GM12872 (cell line): Measurements from ENCODE around the gene EDA.

Experiments
- CTCF ChIP-seq: IDR thresholded peaks from 3 replicates; pipeline ENCODE4 v1.5.1; 2011; ENCODE audit warnings: low read depth, mild to moderate bottlenecking, low read length, moderate library complexity; ENCODE audit not compliant: insufficient read depth

The EDA gene

GRCh38 chrX:69932323-69932722, 316.4 kb downstream of the EDA start:
- no peak for TF ChIP-seq CTCF

- no peak for TF ChIP-seq CTCF
Measured at GRCh38 chrX:69948276-69948797, 332.4 kb downstream of the EDA start.

- no peak for TF ChIP-seq CTCF
Measured at GRCh38 chrX:69951753-69952152, 335.8 kb downstream of the EDA start.

- no peak for TF ChIP-seq CTCF
Measured at GRCh38 chrX:69959712-69960111, 343.8 kb downstream of the EDA start.

GRCh38 chrX:69961365-69962072, 345.6 kb downstream of the EDA start:
- TF ChIP-seq CTCF: no peak

- no peak for TF ChIP-seq CTCF
Measured at GRCh38 chrX:69968950-69969349, 353.0 kb downstream of the EDA start.

GRCh38 chrX:69969460-69969859, 353.5 kb downstream of the EDA start:
- no peak for TF ChIP-seq CTCF

GRCh38 chrX:69987691-69988090, 371.8 kb downstream of the EDA start:
- no peak for TF ChIP-seq CTCF
